HFF-Myc (cell line): ENCODE results near the gene RCOR3.
"Not testable (repeated sequence)": the region's sequence is repeated elsewhere in the genome, so short reads cannot be mapped to it uniquely, and the experiment has no call there.

Experiments
- DNase-seq: peaks from one replicate; pipeline ENCODE4 v3.0.0-alpha.2; 2011; ENCODE audit warnings: low read depth; ENCODE audit errors: extremely low read depth
- H3K4me3 ChIP-seq: replicated peaks from 2 replicates; pipeline ENCODE4 v1.5.1; 2011; ENCODE audit warnings: low read depth, mild to moderate bottlenecking, control low read depth, low read length
- CTCF ChIP-seq: IDR thresholded peaks from 2 replicates; pipeline ENCODE4 v1.5.1; 2012; ENCODE audit warnings: mild to moderate bottlenecking, low read depth, low read length, control low read depth; ENCODE audit errors: missing control alignments

Gene RCOR3

GRCh38 chr1:211258756-211259637, at the start of gene RCOR3:
Gene RCOR3, plus strand, starts transcription at chr1:211259366. Its CDS starts 195 bp downstream, at chr1:211259561.
- peak within 1 kb of the TSS; percentile 86 for H3K4me3 ChIP-seq
- DNase-seq = peak; percentile 55
- peak; percentile 41 for TF ChIP-seq CTCF

- no peak for DNase-seq
- no peak overlapping the region for H3K4me3 ChIP-seq
- TF ChIP-seq CTCF = no peak
Measured at GRCh38 chr1:211210052-211210451, 49.1 kb upstream of the RCOR3 start.

- DNase-seq = no peak
- no peak for TF ChIP-seq CTCF
- no peak overlapping the region for H3K4me3 ChIP-seq
Measured at GRCh38 chr1:211210965-211211364, 48.2 kb upstream of the RCOR3 start.

- DNase-seq = no peak
- H3K4me3 ChIP-seq = no peak overlapping the region
- TF ChIP-seq CTCF = no peak
Measured at GRCh38 chr1:211213702-211214101, 45.5 kb upstream of the RCOR3 start.

GRCh38 chr1:211215577-211215976, 43.6 kb upstream of the RCOR3 start:
- no peak for TF ChIP-seq CTCF
- DNase-seq = no peak

GRCh38 chr1:211217392-211217791, 41.8 kb upstream of the RCOR3 start:
- no peak overlapping the region for H3K4me3 ChIP-seq
- TF ChIP-seq CTCF = no peak
- no peak for DNase-seq

More at GRCh38 chr1:211215577-211215976, 43.6 kb upstream of the RCOR3 start:
- no peak overlapping the region for H3K4me3 ChIP-seq

- H3K4me3 ChIP-seq, DNase-seq: not testable (repeated sequence)
Measured at GRCh38 chr1:211222469-211223234, 36.5 kb upstream of the RCOR3 start.

GRCh38 chr1:211228573-211229364, 30.4 kb upstream of the RCOR3 start:
- H3K4me3 ChIP-seq, DNase-seq: not testable (repeated sequence)
